Thoracic aorta (tissue), 2 donors: ENCODE measurements around the gene SNU13. TPM values are rescaled to one million over a fixed set of nuclear protein-coding genes. Genes with fewer than 3 reads are reported as not detected.

Experiments used
- ATAC-seq: fragments of 150-250 bp; one replicate; pipeline ENCODE4 v1.8.0; 2017; ENCODE audit warnings: low read depth; ENCODE audit not compliant: insufficient number of reproducible peaks, low FRiP score
- DNase-seq: peaks from one replicate; pipeline ENCODE4 v3.0.0-alpha.2; 2020; ENCODE audit warnings: low spot score
- H3K27ac ChIP-seq, 2 donors: fragments of 200-600 bp; sonication (generic); 1 replicate in 1 of 2; 2 replicates in 1 of 2; pipeline ENCODE4 v1.5.1; 2016; ENCODE audit warnings: mild to moderate bottlenecking in 2 of 2, moderate library complexity in 2 of 2
- H3K27me3 ChIP-seq: fragments of 200-600 bp; sonication (generic); replicated peaks from 2 replicates; pipeline ENCODE4 v1.6.0; 2016; ENCODE audit warnings: mild to moderate bottlenecking; ENCODE audit not compliant: insufficient read depth
- H3K36me3 ChIP-seq: fragments of 200-600 bp; sonication (generic); one replicate; pipeline ENCODE4 v1.5.1; 2016
- H3K4me1 ChIP-seq, 2 donors: fragments of 200-600 bp; sonication (generic); 1 replicate in 1 of 2; 2 replicates in 1 of 2; pipeline versions ENCODE4 v1.5.1 to v1.6.0; 2016; ENCODE audit warnings: low read depth in 2 of 2, mild to moderate bottlenecking in 1 of 2; ENCODE audit not compliant: control insufficient read depth in 1 of 2
- H3K4me3 ChIP-seq: fragments of 200-600 bp; sonication (generic); 2 replicates; pipeline ENCODE4 v1.5.1; 2016; ENCODE audit warnings: mild to moderate bottlenecking
- H3K9me3 ChIP-seq: fragments of 200-600 bp; sonication (generic); 2 replicates; pipeline ENCODE4 v1.5.1; 2016
- total RNA-seq, 2 donors: library from RNA; depleted of rRNA; stranded (reverse); fragments of >200 nt; gene quantifications; one replicate each; pipeline versions ENCODE4 v1.1.0 to v1.2.3, GENCODE V29; 2016
- TF ChIP-seq, protein P1 (sequence below): fragments of 200-600 bp; sonication (generic); IDR thresholded peaks from one replicate; pipeline ENCODE4 v1.5.1; 2019; ENCODE audit warnings: antibody characterized with exemption

Gene SNU13
- total RNA-seq, 2 donors from 2014 or later = 92.9 to 95.7 TPM

GRCh38 chr22:41657709-41658108 lies 31.0 kb downstream of the SNU13 start:
- ATAC-seq (no peak), DNase-seq (no peak)
- H3K4me1 ChIP-seq = no peaks in the 10 kb centered on the region
- TF ChIP-seq, protein P1, sequence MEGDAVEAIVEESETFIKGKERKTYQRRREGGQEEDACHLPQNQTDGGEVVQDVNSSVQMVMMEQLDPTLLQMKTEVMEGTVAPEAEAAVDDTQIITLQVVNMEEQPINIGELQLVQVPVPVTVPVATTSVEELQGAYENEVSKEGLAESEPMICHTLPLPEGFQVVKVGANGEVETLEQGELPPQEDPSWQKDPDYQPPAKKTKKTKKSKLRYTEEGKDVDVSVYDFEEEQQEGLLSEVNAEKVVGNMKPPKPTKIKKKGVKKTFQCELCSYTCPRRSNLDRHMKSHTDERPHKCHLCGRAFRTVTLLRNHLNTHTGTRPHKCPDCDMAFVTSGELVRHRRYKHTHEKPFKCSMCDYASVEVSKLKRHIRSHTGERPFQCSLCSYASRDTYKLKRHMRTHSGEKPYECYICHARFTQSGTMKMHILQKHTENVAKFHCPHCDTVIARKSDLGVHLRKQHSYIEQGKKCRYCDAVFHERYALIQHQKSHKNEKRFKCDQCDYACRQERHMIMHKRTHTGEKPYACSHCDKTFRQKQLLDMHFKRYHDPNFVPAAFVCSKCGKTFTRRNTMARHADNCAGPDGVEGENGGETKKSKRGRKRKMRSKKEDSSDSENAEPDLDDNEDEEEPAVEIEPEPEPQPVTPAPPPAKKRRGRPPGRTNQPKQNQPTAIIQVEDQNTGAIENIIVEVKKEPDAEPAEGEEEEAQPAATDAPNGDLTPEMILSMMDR = no peak
- H3K27me3 ChIP-seq = no peaks in the 10 kb centered on the region
- no peaks in the 10 kb centered on the region for H3K9me3 ChIP-seq
- H3K36me3 ChIP-seq = peaks cover 86% of the 10 kb centered on the region
- no peak overlapping the region for H3K4me3 ChIP-seq
- no peak overlapping the region for H3K27ac ChIP-seq

DNA sequence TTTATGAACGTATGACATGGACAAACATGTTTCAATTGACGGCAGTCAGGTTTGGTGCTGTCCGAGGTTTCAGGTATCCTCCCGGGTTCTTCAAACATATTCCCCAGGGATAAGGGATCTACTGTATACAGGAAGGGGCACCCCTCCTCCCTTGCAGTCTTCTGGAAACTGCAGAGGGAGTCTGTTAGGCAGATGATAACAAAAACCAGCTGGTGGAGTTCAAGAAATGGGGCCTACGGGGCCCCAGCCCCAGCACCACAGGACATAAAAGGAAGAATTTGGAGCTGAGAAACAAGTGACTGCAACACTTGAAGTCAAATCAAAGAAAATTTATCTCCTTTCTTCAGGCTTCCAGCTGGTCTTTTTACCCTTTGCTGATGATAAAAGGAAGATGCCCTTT lies 32.1 kb downstream of the SNU13 start:
- H3K4me1 ChIP-seq = no peaks in the 10 kb centered on the region
- peaks cover 90% of the 10 kb centered on the region for H3K36me3 ChIP-seq
- H3K4me3 ChIP-seq = no peak overlapping the region
- H3K27me3 ChIP-seq = no peaks in the 10 kb centered on the region
- no peaks in the 10 kb centered on the region for H3K9me3 ChIP-seq
- ATAC-seq (no peak), DNase-seq (no peak)
- TF ChIP-seq, protein P1 = no peak
- no peak overlapping the region for H3K27ac ChIP-seq

DNA sequence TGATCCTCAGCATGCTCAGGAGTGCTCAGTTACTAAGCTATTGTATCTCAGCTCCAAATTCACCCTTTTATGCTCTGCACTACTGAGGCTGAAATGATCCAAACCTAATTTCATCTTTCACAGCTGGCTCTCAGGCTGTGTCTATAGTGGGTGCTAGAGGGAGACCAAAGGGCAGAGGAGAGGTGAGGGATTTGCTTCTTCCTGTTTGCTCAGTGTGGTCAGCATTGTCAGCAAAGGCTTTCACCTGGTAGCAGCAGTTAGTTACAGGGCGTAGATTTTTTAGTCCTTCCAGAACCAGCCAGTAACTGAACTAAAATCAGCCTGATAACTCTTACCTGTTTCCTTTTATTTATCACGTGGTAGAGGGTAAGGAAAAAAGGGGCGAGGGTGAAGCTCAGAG lies 34.3 kb downstream of the SNU13 start:
- no peaks in the 10 kb centered on the region for H3K27me3 ChIP-seq
- no peak for DNase-seq
- no peaks in the 10 kb centered on the region for H3K9me3 ChIP-seq
- H3K4me3 ChIP-seq = no peak overlapping the region
- H3K27ac ChIP-seq = no peak overlapping the region
- no peak for ATAC-seq
- TF ChIP-seq, protein P1 = no peak
- H3K4me1 ChIP-seq = no peaks in the 10 kb centered on the region
- peaks cover 83% of the 10 kb centered on the region for H3K36me3 ChIP-seq

- Histone ChIP-seq H3K27me3 (no peaks in the 10 kb centered on the region), H3K4me1 (no peaks in the 10 kb centered on the region), H3K9me3 (no peaks in the 10 kb centered on the region), H3K36me3 (peaks cover 81% of the 10 kb centered on the region), H3K4me3 (no peak overlapping the region), H3K27ac (no peak overlapping the region)
- TF ChIP-seq, protein P1 = no peak
- no peak for DNase-seq
- ATAC-seq = no peak
Observed at GRCh38 chr22:41650821-41651220, 37.8 kb downstream of the SNU13 start.

DNA sequence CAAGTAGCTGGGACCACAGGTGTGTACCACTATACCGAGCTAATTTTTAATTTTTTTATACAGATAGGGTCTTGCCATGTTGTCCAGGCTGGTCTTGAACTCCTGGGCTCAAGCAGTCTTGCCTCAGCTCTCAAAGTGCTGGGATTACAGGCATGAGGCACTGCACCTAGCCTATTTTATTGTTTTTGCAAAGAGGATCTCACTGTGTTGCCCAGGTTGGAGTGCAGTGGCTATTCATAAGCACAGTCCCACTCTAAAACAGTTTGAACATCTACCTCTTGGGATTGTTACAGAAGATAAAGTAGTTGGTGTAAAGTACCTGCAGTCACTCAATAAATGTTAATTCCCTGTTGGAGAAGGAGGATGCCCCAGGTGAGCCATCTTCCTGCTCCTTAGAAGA lies 38.4 kb downstream of the SNU13 start:
- no peaks in the 10 kb centered on the region for H3K4me1 ChIP-seq
- no peak overlapping the region for H3K4me3 ChIP-seq
- H3K36me3 ChIP-seq = peaks cover 82% of the 10 kb centered on the region
- TF ChIP-seq, protein P1 = no peak
- no peaks in the 10 kb centered on the region for H3K9me3 ChIP-seq
- ATAC-seq = no peak
- DNase-seq = no peak
- no peak overlapping the region for H3K27ac ChIP-seq
- no peaks in the 10 kb centered on the region for H3K27me3 ChIP-seq
